Measurements from ENCODE around the gene MYO1G. TPM values are rescaled to one million over a fixed set of nuclear protein-coding genes. Genes with fewer than 3 reads are reported as not detected.

The MYO1G gene
- total and polyA plus RNA-seq, 9 of the 15 experiments (the other 6 are each of a cell fraction or from before 2014, with no cell fraction given) = 0.03 to 0.62 (median 0.13) TPM; not detected in 1

DNA sequence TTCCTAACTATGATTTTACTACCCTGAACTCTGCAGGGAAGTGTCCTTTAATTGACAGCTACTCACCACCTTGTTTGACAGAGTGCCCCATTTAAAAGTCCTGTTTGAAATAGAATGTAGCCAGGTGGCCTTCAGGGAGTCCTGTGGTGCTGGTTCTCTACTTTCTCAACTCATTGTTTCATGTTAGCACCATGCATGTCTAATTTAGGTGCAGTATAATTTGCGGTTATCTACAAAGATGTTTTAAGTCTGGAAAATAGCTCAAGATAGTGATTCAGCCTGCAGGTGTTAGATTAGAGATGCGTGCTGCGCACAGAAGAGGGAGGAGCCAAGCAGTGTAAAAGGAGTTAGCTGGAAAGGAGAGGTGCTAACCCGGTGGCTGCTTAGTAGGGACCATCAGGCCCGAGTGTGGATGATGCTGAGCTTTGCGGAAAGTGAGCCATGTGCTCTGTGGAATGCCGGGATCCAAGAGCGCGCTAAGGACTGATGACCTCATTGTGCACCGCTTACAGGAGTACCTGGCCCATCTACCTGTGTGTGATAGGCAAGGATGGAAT is 22.4 kb upstream of the MYO1G start (continued):
- TF ChIP-seq PCBP1 (IDR thresholded peaks at IDR 0.05; ENCODE audit: low read depth, low read length, poor library complexity, severe bottlenecking) (no peak), SRSF7 (optimal IDR thresholded peaks at IDR 0.05; ENCODE audit: low read depth, low read length) (no peak), JUNB (CRISPR knock-in tag; conservative IDR thresholded peaks at IDR 0.05) (no peak), TAF15 (IDR thresholded peaks at IDR 0.05; ENCODE audit: low read depth, low read length) (no peak), FOS (IDR thresholded peaks at IDR 0.05; ENCODE audit: extremely low read depth, insufficient read length) (no peak), CBFA2T3 (IDR thresholded peaks at IDR 0.05) (peak; percentile 90), TCF3 (CRISPR knock-in tag; IDR thresholded peaks at IDR 0.05) (peak; percentile 87), CAMTA2 (CRISPR knock-in tag; conservative IDR thresholded peaks at IDR 0.05) (no peak), SRSF1 (IDR thresholded peaks at IDR 0.05; ENCODE audit: low read depth, low read length) (no peak), ZNF224 (CRISPR knock-in tag; IDR thresholded peaks at IDR 0.05) (no peak), HDAC3 (IDR thresholded peaks at IDR 0.05; ENCODE audit: borderline replicate concordance, partially characterized antibody) (no peak), HDAC1 (IDR thresholded peaks at IDR 0.05) (peak in 1 of 2 experiments; percentile 82; a peak in 2 of 4 replicates)
- TF ChIP-seq, protein P1, sequence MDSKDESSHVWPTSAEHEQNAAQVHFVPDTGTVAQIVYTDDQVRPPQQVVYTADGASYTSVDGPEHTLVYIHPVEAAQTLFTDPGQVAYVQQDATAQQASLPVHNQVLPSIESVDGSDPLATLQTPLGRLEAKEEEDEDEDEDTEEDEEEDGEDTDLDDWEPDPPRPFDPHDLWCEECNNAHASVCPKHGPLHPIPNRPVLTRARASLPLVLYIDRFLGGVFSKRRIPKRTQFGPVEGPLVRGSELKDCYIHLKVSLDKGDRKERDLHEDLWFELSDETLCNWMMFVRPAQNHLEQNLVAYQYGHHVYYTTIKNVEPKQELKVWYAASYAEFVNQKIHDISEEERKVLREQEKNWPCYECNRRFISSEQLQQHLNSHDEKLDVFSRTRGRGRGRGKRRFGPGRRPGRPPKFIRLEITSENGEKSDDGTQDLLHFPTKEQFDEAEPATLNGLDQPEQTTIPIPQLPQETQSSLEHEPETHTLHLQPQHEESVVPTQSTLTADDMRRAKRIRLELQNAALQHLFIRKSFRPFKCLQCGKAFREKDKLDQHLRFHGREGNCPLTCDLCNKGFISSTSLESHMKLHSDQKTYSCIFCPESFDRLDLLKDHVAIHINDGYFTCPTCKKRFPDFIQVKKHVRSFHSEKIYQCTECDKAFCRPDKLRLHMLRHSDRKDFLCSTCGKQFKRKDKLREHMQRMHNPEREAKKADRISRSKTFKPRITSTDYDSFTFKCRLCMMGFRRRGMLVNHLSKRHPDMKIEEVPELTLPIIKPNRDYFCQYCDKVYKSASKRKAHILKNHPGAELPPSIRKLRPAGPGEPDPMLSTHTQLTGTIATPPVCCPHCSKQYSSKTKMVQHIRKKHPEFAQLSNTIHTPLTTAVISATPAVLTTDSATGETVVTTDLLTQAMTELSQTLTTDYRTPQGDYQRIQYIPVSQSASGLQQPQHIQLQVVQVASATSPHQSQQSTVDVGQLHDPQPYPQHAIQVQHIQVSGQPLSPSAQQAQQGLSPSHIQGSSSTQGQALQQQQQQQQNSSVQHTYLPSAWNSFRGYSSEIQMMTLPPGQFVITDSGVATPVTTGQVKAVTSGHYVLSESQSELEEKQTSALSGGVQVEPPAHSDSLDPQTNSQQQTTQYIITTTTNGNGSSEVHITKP (IDR thresholded peaks at IDR 0.05; ENCODE audit: partially characterized antibody) = no peak
- TF ChIP-seq, protein P2, sequence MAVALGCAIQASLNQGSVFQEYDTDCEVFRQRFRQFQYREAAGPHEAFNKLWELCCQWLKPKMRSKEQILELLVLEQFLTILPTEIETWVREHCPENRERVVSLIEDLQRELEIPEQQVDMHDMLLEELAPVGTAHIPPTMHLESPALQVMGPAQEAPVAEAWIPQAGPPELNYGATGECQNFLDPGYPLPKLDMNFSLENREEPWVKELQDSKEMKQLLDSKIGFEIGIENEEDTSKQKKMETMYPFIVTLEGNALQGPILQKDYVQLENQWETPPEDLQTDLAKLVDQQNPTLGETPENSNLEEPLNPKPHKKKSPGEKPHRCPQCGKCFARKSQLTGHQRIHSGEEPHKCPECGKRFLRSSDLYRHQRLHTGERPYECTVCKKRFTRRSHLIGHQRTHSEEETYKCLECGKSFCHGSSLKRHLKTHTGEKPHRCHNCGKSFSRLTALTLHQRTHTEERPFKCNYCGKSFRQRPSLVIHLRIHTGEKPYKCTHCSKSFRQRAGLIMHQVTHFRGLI (CRISPR knock-in tag; IDR thresholded peaks at IDR 0.05) = no peak
- TF ChIP-seq, protein P3, sequence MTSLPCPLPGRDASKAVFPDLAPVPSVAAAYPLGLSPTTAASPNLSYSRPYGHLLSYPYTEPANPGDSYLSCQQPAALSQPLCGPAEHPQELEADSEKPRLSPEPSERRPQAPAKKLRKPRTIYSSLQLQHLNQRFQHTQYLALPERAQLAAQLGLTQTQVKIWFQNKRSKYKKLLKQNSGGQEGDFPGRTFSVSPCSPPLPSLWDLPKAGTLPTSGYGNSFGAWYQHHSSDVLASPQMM (CRISPR knock-in tag; IDR thresholded peaks at IDR 0.05) = no peak
- TF ChIP-seq, protein P4, sequence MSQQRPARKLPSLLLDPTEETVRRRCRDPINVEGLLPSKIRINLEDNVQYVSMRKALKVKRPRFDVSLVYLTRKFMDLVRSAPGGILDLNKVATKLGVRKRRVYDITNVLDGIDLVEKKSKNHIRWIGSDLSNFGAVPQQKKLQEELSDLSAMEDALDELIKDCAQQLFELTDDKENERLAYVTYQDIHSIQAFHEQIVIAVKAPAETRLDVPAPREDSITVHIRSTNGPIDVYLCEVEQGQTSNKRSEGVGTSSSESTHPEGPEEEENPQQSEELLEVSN (IDR thresholded peaks at IDR 0.05; ENCODE audit: borderline replicate concordance in 1 of 2, extremely low read depth in 1 of 2, insufficient read depth in 1 of 2, insufficient read length in 1 of 2, low read depth in 1 of 2, low read length in 1 of 2, poor library complexity in 1 of 2, severe bottlenecking in 1 of 2) = peak in 1 of 2 experiments; percentile 24
